ENCODE measurements around the gene DDX10. TPM values are rescaled to one million over a fixed set of nuclear protein-coding genes. Genes with fewer than 3 reads are reported as not detected.

The DDX10 gene
- total and polyA plus RNA-seq, 2 of the 8 experiments (the other 6 are each of a cell fraction or from before 2014, with no cell fraction given), result 49.2 to 52.2 TPM

- no peak overlapping the region for H3K23ac ChIP-seq (ENCODE audit: insufficient read length)
- CTCF ChIA-PET (ENCODE audit: partially characterized antibody), result no interaction called here
- H2BK120ac ChIP-seq (replicated peaks; ENCODE audit: low read depth, low read length), result no peak overlapping the region
- H4K20me1 ChIP-seq (replicated peaks in 1 of 2; ENCODE audit: control insufficient read depth in 1 of 2, insufficient read depth in 2 of 2, low read length in 2 of 2), result no peaks in the 10 kb centered on the region
- no peak overlapping the region for H3K18ac ChIP-seq (ENCODE audit: extremely low read depth, low read length)
- 76% methylated on average over 2 of the region's 2 CpGs; no CpG with 5 or more reads in 1 of the 2 experiments for WGBS, 2 experiments (ENCODE audit: extremely low coverage in 1 of 2, insufficient coverage in 1 of 2, insufficient read length in 1 of 2, insufficient replicate concordance in 2 of 2, low coverage in 1 of 2, low lambda C conversion rate in 2 of 2, missing lambda C conversion rate in 1 of 2)
- H3K79me1 ChIP-seq (ENCODE audit: low read depth, low read length), result no peaks in the 10 kb centered on the region
- no peak overlapping the region for H3K4ac ChIP-seq (replicated peaks; ENCODE audit: insufficient read length, low read depth, low read length)
- H4K5ac ChIP-seq (ENCODE audit: insufficient read length, low read depth, low read length), result no peak overlapping the region
- no peak overlapping the region for H4K8ac ChIP-seq (ENCODE audit: extremely low read depth, insufficient read depth, low read length)
- TF ChIP-seq POLR2A (IDR thresholded peaks at IDR 0.05; ENCODE audit: control extremely low read depth in 1 of 2, low read depth in 2 of 2, low read length in 2 of 2) (no peak), HDAC6 (IDR thresholded peaks at IDR 0.05; ENCODE audit: low read depth, low read length) (no peak), EP300 (IDR thresholded peaks at IDR 0.05; ENCODE audit: borderline replicate concordance in 1 of 2, low read depth in 2 of 2, low read length in 2 of 2) (no peak), TAF1 (IDR thresholded peaks at IDR 0.05; ENCODE audit: low read depth, low read length) (no peak), RNF2 (IDR thresholded peaks at IDR 0.05; ENCODE audit: borderline replicate concordance, low read depth, low read length, missing control alignments, poor library complexity, severe bottlenecking) (no peak), YY1 (IDR thresholded peaks at IDR 0.05; ENCODE audit: low read depth, low read length) (no peak), KDM1A (IDR thresholded peaks at IDR 0.05; ENCODE audit: borderline replicate concordance, low read length) (no peak), ATF3 (IDR thresholded peaks at IDR 0.05; ENCODE audit: insufficient read depth, low read depth, low read length) (no peak), CTBP2 (IDR thresholded peaks at IDR 0.05; ENCODE audit: borderline replicate concordance, insufficient read depth, insufficient read length, low read length) (no peak), GABPA (IDR thresholded peaks at IDR 0.05; ENCODE audit: borderline replicate concordance, insufficient read depth, low read length) (no peak), MAX (IDR thresholded peaks at IDR 0.05) (no peak)
- H3K4me3 ChIP-seq (ENCODE audit: extremely low read depth in 1 of 4, insufficient read depth in 2 of 4, low read depth in 3 of 4, low read length in 4 of 4), result no peak overlapping the region
- no peak overlapping the region for H2AK5ac ChIP-seq (ENCODE audit: low read depth, low read length)
- peaks cover 0 to 19% (median 10%) of the 10 kb centered on the region in 4 experiments; a peak in 5 of 8 replicates for H3K36me3 ChIP-seq (ENCODE audit: control insufficient read depth in 2 of 4, insufficient read depth in 4 of 4, low read length in 3 of 4)
- no peak overlapping the region for H3K27ac ChIP-seq (ENCODE audit: low read depth, low read length)
- no peaks in the 10 kb centered on the region for H3K23me2 ChIP-seq (ENCODE audit: low read depth, low read length)
- POLR2A ChIA-PET (ENCODE audit: partially characterized antibody), result no interaction called here
- H3K14ac ChIP-seq (ENCODE audit: insufficient read length), result no peak overlapping the region
- no peak overlapping the region for H2BK15ac ChIP-seq (ENCODE audit: low read length)
- H4K91ac ChIP-seq (replicated peaks; ENCODE audit: insufficient read length, low read length), result no peak overlapping the region
- no peak overlapping the region for H2BK12ac ChIP-seq (ENCODE audit: low read depth, low read length)
- DNase-seq (ENCODE audit: low read depth in 1 of 2, low spot score in 2 of 2) (no peak), FAIRE-seq (no peak)
- no peak overlapping the region for H3K9ac ChIP-seq (replicated peaks in 1 of 4; ENCODE audit: extremely low read depth in 1 of 4, low read depth in 3 of 4, low read length in 3 of 4)
- H2AFZ ChIP-seq (ENCODE audit: low read length), result no peak overlapping the region
- no peak overlapping the region for H2BK5ac ChIP-seq (ENCODE audit: low read depth, low read length)
- no peaks in the 10 kb centered on the region for H3K27me3 ChIP-seq (replicated peaks in 1 of 4; ENCODE audit: control insufficient read depth in 3 of 4, extremely low read depth in 1 of 4, insufficient read depth in 3 of 4, low read length in 3 of 4)
- no peak overlapping the region for H2BK20ac ChIP-seq (ENCODE audit: low read length)
- H3K79me2 ChIP-seq (ENCODE audit: control insufficient read depth in 1 of 2, insufficient read depth in 2 of 2, low read length in 2 of 2), result no peaks in the 10 kb centered on the region
- no peak overlapping the region for H3K56ac ChIP-seq (replicated peaks; ENCODE audit: insufficient read length, low read depth, low read length)
- peaks cover 0 to 8% of the 10 kb centered on the region in 2 experiments; a peak in 3 of 4 replicates for H3K9me3 ChIP-seq (ENCODE audit: insufficient read depth in 2 of 2, low read depth in 1 of 2, low read length in 1 of 2)
- H3K4me2 ChIP-seq (ENCODE audit: insufficient read depth in 1 of 2, low read depth in 2 of 2, low read length in 2 of 2), result no peak overlapping the region
- peaks cover 0 to 2% (median 0%) of the 10 kb centered on the region in 4 experiments; a peak in 1 of 7 replicates for H3K4me1 ChIP-seq (replicated peaks in 1 of 4; ENCODE audit: control insufficient read depth in 3 of 4, insufficient read depth in 4 of 4, low read length in 3 of 4)
Measured at GRCh38 chr11:108705061-108705460, 40.2 kb downstream of the DDX10 start.

Data from H1 (cell line).